GM12878 (cell line): ENCODE measurements around the gene STK32B. TPM values are rescaled to one million over a fixed set of nuclear protein-coding genes. Genes with fewer than 3 reads are reported as not detected.

Experiments used
- ATAC-seq: fragments of 200-7000 bp; cut with Tn5 transposase; 3 replicates; pipeline ENCODE4 v1.9.1; 2020; ENCODE audit warnings: mild to moderate bottlenecking, moderate library complexity
- BruUV-seq: library from RNA; stranded (reverse); fragments of 400-500 nt; replicated peaks from 2 replicates; lab custom pipeline; 2021; lab: Mats Ljungman, UMichigan
- CTCF ChIA-PET: fragments of 300-600 bp; sonication (Branson Sonifier 250); formaldehyde crosslinking; extraction: SDS; loops from one replicate; lab custom pipeline; 2021; ENCODE audit warnings: inconsistent platforms; lab: Yijun Ruan, JAX
- POLR2A ChIA-PET: fragments of 350-600 bp; formaldehyde crosslinking; extraction: SDS; loops from one replicate; lab custom pipeline; 2021; ENCODE audit warnings: inconsistent platforms; lab: Charles Lee
- RAD21 ChIA-PET: fragments of 300-600 bp; sonication (Branson Sonifier 250); formaldehyde crosslinking; loops from one replicate; lab custom pipeline; 2023; ENCODE audit warnings: antibody characterized with exemption; ENCODE audit not compliant: unreplicated experiment; lab: Charles Lee
- SMC1A ChIA-PET: fragments of 300-600 bp; sonication (Branson Sonifier 250); formaldehyde crosslinking; loops from one replicate; lab custom pipeline; 2023; ENCODE audit not compliant: unreplicated experiment, uncharacterized antibody; lab: Charles Lee
- DNase-seq: peaks from one replicate; pipeline ENCODE4 v3.0.0-alpha.2; 2011; ENCODE audit warnings: low read depth, low spot score
- FAIRE-seq: peaks from 3 replicates; lab custom pipeline; 2011; peaks lifted over from hg19 to GRCh38; lab: Jason Lieb, UNC
- H2AFZ ChIP-seq: 2 replicates; pipeline ENCODE4 v1.6.0; 2011; ENCODE audit warnings: low read depth, low read length, control low read depth; ENCODE audit not compliant: control insufficient read depth
- H3K27ac ChIP-seq: 2 replicates; pipeline ENCODE4 v1.5.1; 2011; ENCODE audit warnings: control low read depth; ENCODE audit not compliant: control insufficient read depth, insufficient read depth
- H3K27me3 ChIP-seq, 2 experiments: replicated peaks in 1 of 2; 2 replicates each; pipeline versions ENCODE4 v1.6.0 to v1.6.1; 2011; ENCODE audit warnings: low read length in 1 of 2; ENCODE audit not compliant: control insufficient read depth in 2 of 2, insufficient read depth in 2 of 2
- H3K36me3 ChIP-seq, 2 experiments: 2 replicates each; pipeline ENCODE4 v1.5.1; 2011; ENCODE audit warnings: low read length in 1 of 2; ENCODE audit not compliant: control insufficient read depth in 2 of 2, insufficient read depth in 2 of 2
- H3K4me1 ChIP-seq: 2 replicates; pipeline ENCODE4 v1.6.1; 2011; ENCODE audit warnings: mild to moderate bottlenecking, low read length, moderate library complexity, mixed read lengths; ENCODE audit not compliant: control insufficient read depth, insufficient read depth
- H3K4me2 ChIP-seq: 2 replicates; pipeline ENCODE4 v1.6.0; 2011; ENCODE audit warnings: control low read depth; ENCODE audit not compliant: control insufficient read depth, insufficient read depth
- H3K4me3 ChIP-seq: fragments of 200-600 bp; sonication (generic); 2 replicates; pipeline ENCODE4 v1.5.1; 2016
- H3K79me2 ChIP-seq: 2 replicates; pipeline ENCODE4 v1.6.0; 2011; ENCODE audit warnings: low read length; ENCODE audit not compliant: control insufficient read depth, insufficient read depth
- H3K9ac ChIP-seq: 2 replicates; pipeline ENCODE4 v1.8.0; 2011; ENCODE audit warnings: low read length, control low read depth, mixed read lengths; ENCODE audit not compliant: control insufficient read depth, insufficient read depth
- H3K9me3 ChIP-seq: replicated peaks from 3 replicates; pipeline ENCODE4 v1.5.1; 2011; ENCODE audit warnings: mild to moderate bottlenecking, low read length; ENCODE audit not compliant: control insufficient read depth, insufficient read depth
- H4K20me1 ChIP-seq: 2 replicates; pipeline ENCODE4 v1.6.0; 2011; ENCODE audit not compliant: control insufficient read depth, insufficient read depth
- CEBPB ChIP-seq, 2 experiments: fragments of 150-350 bp in 1 of 2; IDR thresholded peaks; 2 replicates each; pipeline ENCODE4 v1.6.1; 2012 to 2014; ENCODE audit warnings: low read depth in 2 of 2, low read length in 2 of 2, borderline replicate concordance in 1 of 2, inconsistent platforms in 1 of 2
- CHD1 ChIP-seq: IDR thresholded peaks from 2 replicates; pipeline ENCODE4 v1.6.1; 2012; ENCODE audit warnings: low read depth, low read length, improper control_type of control experiment
- CHD2 ChIP-seq: IDR thresholded peaks from 2 replicates; pipeline ENCODE4 v1.6.1; 2011; ENCODE audit warnings: low read depth, low read length, improper control_type of control experiment, borderline replicate concordance
- CHD4 ChIP-seq: fragments of 200-600 bp; sonication (generic); IDR thresholded peaks from 2 replicates; pipeline ENCODE4 v1.6.1; 2016; ENCODE audit warnings: mild to moderate bottlenecking
- CREB1 ChIP-seq: IDR thresholded peaks from 2 replicates; pipeline ENCODE4 v1.6.1; 2012; ENCODE audit warnings: low read depth, mild to moderate bottlenecking, inconsistent platforms
- EED ChIP-seq: sonication (generic); IDR thresholded peaks from 2 replicates; pipeline ENCODE4 v1.6.1; 2016; ENCODE audit warnings: antibody characterized with exemption, low read depth
- GABPA ChIP-seq: IDR thresholded peaks from 2 replicates; pipeline ENCODE4 v1.6.1; 2014; ENCODE audit warnings: antibody characterized with exemption, low read depth, mild to moderate bottlenecking, inconsistent platforms
- IKZF1 ChIP-seq: fragments of 450-650 bp; conservative IDR thresholded peaks from 2 replicates; pipeline ENCODE4 v1.6.1; 2017; ENCODE audit warnings: antibody characterized with exemption, mild to moderate bottlenecking
- MAX ChIP-seq: IDR thresholded peaks from 2 replicates; pipeline ENCODE4 v1.6.1; 2012; ENCODE audit warnings: low read depth, low read length, improper control_type of control experiment
- PML ChIP-seq: IDR thresholded peaks from 2 replicates; pipeline ENCODE4 v1.6.1; 2012; ENCODE audit warnings: low read length, inconsistent platforms
- STAT3 ChIP-seq: IDR thresholded peaks from 2 replicates; pipeline ENCODE4 v1.6.1; 2011; ENCODE audit warnings: low read depth, low read length, improper control_type of control experiment
- TCF12 ChIP-seq: IDR thresholded peaks from 2 replicates; pipeline ENCODE4 v1.6.1; 2011; ENCODE audit warnings: low read depth, mild to moderate bottlenecking, low read length
- ZBTB11 ChIP-seq: fragments of 450-650 bp; formaldehyde crosslinking; IDR thresholded peaks from 2 replicates; pipeline ENCODE4 v1.5.0; 2022; ENCODE audit warnings: mild to moderate bottlenecking, missing genetic modification characterization
- ZBTB4 ChIP-seq: fragments of 450-650 bp; formaldehyde crosslinking; IDR thresholded peaks from 2 replicates; pipeline ENCODE4 v1.4.0; 2022; ENCODE audit warnings: mild to moderate bottlenecking, moderate library complexity
- ZNF24 ChIP-seq: fragments of 450-650 bp; IDR thresholded peaks from 2 replicates; pipeline ENCODE4 v1.6.1; 2017; ENCODE audit warnings: antibody characterized with exemption, mild to moderate bottlenecking
- whole genome bisulfite sequencing: methylation state at CpG from one replicate; pipeline ENCODE4 v1.1.6; 2016; ENCODE audit warnings: low lambda C conversion rate; ENCODE audit not compliant: insufficient replicate concordance, insufficient coverage; ENCODE audit errors: missing lambda C conversion rate; 5-methylcytosine and 5-hydroxymethylcytosine counted together
- in situ Hi-C: fragments of 300-500 bp; cut with MboI; formaldehyde crosslinking; loops from 9 replicates; pipeline ENCODE4 v1.14.3; 2018; ENCODE audit warnings: mixed read lengths
- intact Hi-C: fragments of 100-400 bp; cut with micrococcal nuclease; formaldehyde crosslinking; loops from one replicate; pipeline ENCODE4 v1.14.2; 2022; ENCODE audit not compliant: unreplicated experiment
- polyA plus RNA-seq, 11 experiments: library from polyadenylated mRNA; depleted of rRNA in 4 of 11; unstranded in 6 of 11; stranded (reverse) in 5 of 11; fragments of >200 nt; fragmentation: Nextera tagmentation in 4 of 11; fragmentation: Illumina TruSeq in 1 of 11; extraction: Ambion mirVana in 4 of 11; extraction: Trizol in 1 of 11; gene quantifications; 1 replicate in 1 of 11; 2 replicates in 10 of 11; pipeline versions ENCODE4 v1.2.1 to v1.2.3, GENCODE V29; 2011 to 2016; ENCODE audit warnings: inconsistent platforms in 2 of 11, missing spikeins in 2 of 11, low read depth in 1 of 11
- total RNA-seq, 4 experiments: library from RNA; depleted of rRNA in 3 of 4; stranded (reverse); fragments of >200 nt in 3 of 4; fragmentation: Illumina TruSeq in 1 of 4; extraction: Trizol in 1 of 4; gene quantifications; 2 replicates each; pipeline versions ENCODE4 v1.2.1 to v1.2.3, GENCODE V29; 2013 to 2021

Gene STK32B
- total and polyA plus RNA-seq, 10 of the 15 experiments (the other 5 are each of a cell fraction or from before 2014, with no cell fraction given) = 0.04 to 0.12 (median 0.08) TPM; not detected in 7

- Histone ChIP-seq H3K9me3 (no peaks in the 10 kb centered on the region; the same call in 2 of the 3 replicates), H3K4me2 (no peak overlapping the region), H3K27me3 (no peaks in the 10 kb centered on the region), H3K79me2 (no peaks in the 10 kb centered on the region), H3K4me1 (no peaks in the 10 kb centered on the region), H3K4me3 (no peak overlapping the region), H4K20me1 (no peaks in the 10 kb centered on the region), H3K27ac (no peak overlapping the region), H2AFZ (no peak overlapping the region), H3K36me3 (no peaks in the 10 kb centered on the region), H3K9ac (no peak overlapping the region)
- ChIA-PET SMC1A (no interaction called here), RAD21 (no interaction called here), CTCF (interaction anchor here (1.4 kb wide), 1 partner anchor 9 kb away, joined by 3 read pairs; no protein-coding TSS in a partner anchor), POLR2A (no interaction called here)
- no TSS peak for BruUV-seq
- in situ Hi-C loops = no loop called here
- intact Hi-C loops = no loop called here
- 59% methylated on average over 3 of the region's 3 CpGs for WGBS
- ATAC-seq (no peak), FAIRE-seq (no peak), DNase-seq (no peak)
- TF ChIP-seq CEBPB (IDR thresholded peaks at IDR 0.05; ENCODE audit: borderline replicate concordance in 1 of 2, low read depth in 2 of 2, low read length in 2 of 2) = no peak
- no peak for TF ChIP-seq PML
- no peak for TF ChIP-seq ZBTB4 (CRISPR knock-in tag)
- TF ChIP-seq CHD1 = no peak
- TF ChIP-seq CHD4 = no peak
- TF ChIP-seq CHD2 = no peak
- TF ChIP-seq IKZF1 = no peak
- TF ChIP-seq EED = no peak
- no peak for TF ChIP-seq TCF12
- no peak for TF ChIP-seq GABPA
- TF ChIP-seq STAT3 = no peak
- no peak for TF ChIP-seq MAX
- no peak for TF ChIP-seq CREB1
- no peak for TF ChIP-seq ZNF24
- TF ChIP-seq ZBTB11 (CRISPR knock-in tag) = no peak
Measured at GRCh38 chr4:5211282-5211839, 160.1 kb downstream of the STK32B start.
